Pulmonary artery endothelial cell (primary cell): ENCODE data around the gene NBPF15. TPM values are rescaled to one million over a fixed set of nuclear protein-coding genes. Genes with fewer than 3 reads are reported as not detected.
"Not testable (repeated sequence)": the region's sequence is repeated elsewhere in the genome, so short reads cannot be mapped to it uniquely, and the experiment has no call there.

Experiments
- DNase-seq: peaks from one replicate; pipeline ENCODE4 v3.0.0-alpha.2; 2011; ENCODE audit warnings: low read depth, low spot score
- total RNA-seq: library from RNA; depleted of rRNA; stranded (reverse); fragments of >200 nt; gene quantifications from 2 replicates; pipeline ENCODE4 v1.2.3, GENCODE V29; 2014

NBPF15 gene
- total RNA-seq: 43.6 and 43.7 TPM in 2 replicates

DNA sequence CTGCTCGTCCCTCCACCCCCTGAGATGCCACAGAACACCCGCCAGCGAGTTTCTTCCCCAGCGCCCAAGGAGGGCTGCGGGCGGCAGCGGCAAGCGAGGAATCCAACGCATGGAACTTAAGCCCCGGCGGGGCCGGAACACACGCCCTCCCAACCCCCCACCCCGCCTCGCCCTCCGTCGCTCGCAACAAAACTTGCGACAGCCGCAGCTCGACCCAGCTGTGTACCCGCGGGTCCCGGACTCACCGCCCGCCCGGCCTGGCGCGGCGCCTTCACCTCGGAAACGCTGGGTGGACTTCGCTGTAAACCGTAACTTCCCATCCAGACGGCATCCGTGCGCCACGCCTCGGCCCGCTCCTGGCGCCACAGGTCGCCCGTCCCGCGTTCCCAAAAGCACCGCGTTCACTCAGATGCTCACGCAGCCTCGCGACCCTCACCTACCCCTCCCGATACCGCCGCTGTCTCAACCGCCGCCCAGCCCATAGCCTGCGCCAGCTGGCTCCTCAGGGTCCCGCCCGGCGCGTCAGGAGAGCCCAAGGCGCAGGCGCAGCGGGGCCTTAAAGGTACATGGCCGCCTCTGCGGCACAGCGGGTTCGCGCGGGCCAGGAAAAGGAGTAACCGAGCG is at the start of gene NBPF15:
TSS of gene NBPF15 (minus strand) at position 534 of the 624 bp plus-strand sequence. CDS start 21,666 bp downstream, outside the sequence.
- DNase-seq: not testable (repeated sequence)

DNA sequence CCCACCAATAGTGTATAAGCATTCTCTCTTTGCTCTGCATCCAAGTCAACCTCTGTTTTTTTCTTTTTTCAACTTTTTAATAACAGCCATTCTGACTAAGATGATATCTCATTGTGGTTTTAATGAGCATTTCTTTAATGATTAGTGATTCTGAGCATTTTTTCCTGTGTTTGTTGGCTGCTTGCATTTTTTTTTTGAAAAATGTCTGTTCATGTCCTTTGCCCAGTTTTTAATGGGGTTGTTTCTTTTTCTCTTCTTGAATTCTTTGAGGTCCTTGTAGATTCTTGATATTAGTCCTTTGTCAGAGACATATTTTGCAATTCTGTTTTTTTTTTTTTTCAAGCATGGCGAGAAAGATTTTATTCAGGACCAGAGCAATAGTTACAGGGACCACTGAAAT is 35.0 kb upstream of the NBPF15 start:
- DNase-seq: not testable (repeated sequence)

DNA sequence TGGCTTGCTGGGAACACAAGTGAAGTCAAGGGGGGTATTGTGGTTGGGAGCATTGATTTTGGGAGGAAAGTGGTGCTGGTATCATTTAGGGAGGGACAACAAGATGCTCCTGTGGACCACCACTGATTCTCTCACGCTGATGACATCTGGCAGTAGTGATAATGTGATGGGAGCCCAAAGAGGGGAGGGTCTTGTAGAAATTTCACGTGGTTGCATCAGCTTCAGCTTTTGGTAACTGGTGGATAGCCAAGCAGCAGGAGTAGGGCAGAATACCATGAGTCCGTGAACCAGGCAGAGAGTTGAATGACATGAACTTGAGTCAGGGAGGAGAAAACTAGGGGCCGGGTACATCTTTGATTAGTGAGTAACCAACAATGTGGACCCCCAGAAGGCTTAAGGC is 32.7 kb upstream of the NBPF15 start:
- not testable (repeated sequence) for DNase-seq

GRCh38 chr1:144490394-144490793 is 28.9 kb upstream of the NBPF15 start:
- DNase-seq: not testable (repeated sequence)

- DNase-seq: not testable (repeated sequence)
These were observed 25.5 kb upstream of the NBPF15 start for GRCh38 chr1:144487002-144487401.

DNA sequence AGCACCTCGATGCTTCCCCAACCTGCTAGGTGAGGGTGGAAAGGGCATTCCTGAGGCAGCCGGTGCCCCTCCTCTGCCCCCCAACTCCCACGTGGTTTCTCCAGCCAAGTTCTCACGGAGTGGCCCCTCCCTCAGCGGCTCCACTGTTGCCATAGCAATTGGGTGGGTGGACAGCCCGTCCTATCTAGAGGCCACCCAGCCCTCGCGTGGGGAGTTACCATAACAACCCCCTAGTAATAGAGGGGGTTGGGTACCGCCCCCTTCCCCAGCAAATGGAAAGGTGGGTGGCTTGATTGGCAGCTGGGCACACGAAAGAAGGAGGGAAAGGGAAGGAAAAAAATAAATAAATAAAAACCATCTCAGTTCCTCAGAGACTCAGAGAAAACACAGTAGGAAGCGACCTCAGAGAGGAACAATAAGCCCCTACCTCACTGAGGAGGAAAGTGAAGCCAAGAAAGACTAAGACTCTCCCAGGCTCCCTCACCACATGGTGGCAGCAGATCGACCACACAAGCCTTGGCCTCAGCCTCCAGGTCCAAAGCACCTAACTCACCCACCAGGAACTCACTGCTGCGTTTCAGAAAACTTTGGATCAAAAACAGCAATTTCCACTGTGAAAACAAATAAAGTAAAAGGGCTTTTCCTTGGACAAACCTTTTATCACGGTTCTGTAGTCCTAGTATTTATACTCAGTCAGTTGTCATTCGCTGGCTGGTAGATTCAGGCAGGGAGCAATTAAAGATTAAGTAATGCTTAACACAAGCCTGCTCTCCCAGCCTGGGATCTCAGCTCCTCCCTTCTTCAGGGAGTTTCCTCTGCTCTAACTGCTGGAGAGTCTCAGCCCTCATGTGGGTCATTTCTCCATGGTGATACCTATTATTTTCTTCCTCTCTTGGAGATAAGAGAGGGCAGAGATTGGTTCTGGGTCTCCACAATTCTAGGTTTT is 23.9 kb upstream of the NBPF15 start:
- DNase-seq: not testable (repeated sequence)

DNA sequence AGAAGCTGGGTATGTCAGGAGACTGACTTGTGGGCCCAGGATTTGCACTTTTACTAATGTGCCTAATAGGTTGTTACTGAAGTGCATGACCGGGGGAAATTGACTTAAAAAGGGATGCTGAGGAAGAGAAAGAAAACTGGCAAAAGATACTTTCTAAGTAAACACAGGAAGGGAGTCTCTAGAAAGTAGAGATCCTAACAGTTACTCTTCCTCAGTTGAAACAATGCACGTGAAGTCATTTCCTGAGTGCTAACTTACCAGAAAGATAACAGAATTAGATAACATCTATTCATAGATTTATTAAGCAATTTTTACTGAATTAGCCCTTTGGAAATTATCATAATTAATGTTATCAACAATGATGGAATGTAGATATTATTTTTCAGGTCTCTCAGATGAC is 12.4 kb upstream of the NBPF15 start:
- not testable (repeated sequence) for DNase-seq

DNA sequence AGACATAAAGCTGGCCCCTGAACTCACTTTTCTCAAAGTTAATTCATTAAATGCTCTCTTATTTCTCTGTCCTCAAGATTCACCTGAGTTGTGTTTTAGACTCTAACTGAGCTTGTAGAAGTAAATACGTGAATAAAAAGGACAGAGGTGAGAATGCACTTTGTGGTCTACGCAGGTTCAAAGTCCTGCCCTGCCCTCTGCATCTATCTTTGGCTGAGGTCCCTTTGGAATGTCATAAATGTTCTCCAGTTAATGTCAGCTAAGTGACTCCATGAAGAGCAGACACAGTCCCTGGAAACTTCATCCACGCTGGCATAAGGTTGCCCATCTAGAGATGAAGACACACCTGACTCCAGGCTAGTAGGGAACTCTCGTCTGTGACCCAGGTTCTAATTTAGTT is 10.0 kb upstream of the NBPF15 start:
- not testable (repeated sequence) for DNase-seq

DNA sequence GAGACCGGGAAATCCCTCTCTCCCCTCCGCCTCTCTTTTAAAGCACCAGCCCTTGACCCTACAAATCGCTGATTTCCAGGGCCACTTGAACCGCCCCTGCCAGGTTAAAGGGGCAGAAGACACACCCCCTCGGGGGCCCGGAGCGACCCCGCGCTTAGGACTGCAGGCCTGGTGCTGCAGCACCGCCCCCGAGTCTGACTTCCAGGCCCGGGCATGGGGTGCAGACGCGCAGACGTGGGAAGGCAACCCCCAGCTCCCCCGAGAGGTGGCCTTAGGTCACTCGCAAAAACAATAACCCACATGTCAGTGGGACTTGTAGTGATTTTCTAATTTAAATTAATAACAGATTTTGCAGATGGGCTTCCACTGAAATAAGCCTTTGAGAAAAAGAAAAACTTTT is 309 bp upstream of the NBPF15 start:
- DNase-seq: not testable (repeated sequence)

DNA sequence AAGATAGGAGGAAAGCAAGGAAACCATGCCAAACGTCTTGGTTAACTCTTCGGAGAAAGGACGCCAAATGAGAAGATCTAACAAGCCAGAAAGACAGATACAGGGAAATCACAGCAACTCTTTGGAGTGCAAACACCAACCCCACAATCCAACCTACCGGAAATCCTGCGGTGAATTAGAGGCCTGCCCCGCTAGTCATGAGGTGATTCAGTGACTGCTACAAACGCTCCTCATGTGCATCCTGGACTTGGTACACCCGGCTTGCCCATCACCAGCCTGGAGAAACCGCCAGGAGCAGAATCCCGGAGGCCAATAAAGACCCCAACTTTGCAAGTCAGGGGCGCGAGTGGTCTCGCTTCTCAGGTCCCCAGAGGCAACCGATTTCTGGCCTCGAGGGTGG is 783 bp downstream of the NBPF15 start:
- DNase-seq: not testable (repeated sequence)

GRCh38 chr1:144442402-144442801 is 19.1 kb downstream of the NBPF15 start:
- not testable (repeated sequence) for DNase-seq

- not testable (repeated sequence) for DNase-seq
These were observed 21.7 kb downstream of the NBPF15 start for GRCh38 chr1:144439737-144440136.

GRCh38 chr1:144418891-144419694 is 42.4 kb downstream of the NBPF15 start:
- DNase-seq: not testable (repeated sequence)

DNA sequence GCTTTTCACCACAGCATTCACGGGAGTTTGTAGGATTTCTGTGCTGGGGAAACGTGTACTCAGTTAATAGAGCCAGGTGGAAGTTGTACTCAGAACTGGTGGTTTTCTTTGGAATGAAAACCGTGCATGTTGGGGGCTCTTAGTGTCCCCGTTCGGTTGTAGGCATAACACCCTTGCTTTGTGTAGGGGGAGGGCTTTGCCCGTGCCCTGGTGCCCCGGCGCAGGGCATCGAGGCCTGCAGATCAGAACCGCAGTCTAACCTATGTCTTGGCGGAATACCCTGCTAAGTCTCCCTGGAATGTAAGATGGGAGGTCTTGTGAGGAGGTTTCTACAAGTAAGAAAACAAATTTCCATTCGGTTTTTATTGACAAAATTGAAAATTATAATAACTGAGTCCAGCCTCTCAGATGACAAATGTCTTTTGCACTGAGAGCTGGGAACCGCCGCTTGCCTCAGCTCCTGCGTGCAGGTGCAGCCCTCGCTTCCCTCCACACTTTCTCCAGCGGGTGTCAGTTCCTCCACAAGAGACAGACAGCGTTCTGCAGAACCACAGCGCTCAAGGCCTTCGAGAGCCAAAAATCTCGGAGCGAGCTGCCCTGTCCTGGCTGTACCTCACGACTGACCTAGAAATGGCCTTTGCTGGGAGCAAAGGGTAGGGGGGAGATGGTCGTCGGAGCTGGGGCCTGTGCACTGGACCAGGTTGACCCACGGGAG is 47.9 kb downstream of the NBPF15 start:
- DNase-seq: not testable (repeated sequence)

DNA sequence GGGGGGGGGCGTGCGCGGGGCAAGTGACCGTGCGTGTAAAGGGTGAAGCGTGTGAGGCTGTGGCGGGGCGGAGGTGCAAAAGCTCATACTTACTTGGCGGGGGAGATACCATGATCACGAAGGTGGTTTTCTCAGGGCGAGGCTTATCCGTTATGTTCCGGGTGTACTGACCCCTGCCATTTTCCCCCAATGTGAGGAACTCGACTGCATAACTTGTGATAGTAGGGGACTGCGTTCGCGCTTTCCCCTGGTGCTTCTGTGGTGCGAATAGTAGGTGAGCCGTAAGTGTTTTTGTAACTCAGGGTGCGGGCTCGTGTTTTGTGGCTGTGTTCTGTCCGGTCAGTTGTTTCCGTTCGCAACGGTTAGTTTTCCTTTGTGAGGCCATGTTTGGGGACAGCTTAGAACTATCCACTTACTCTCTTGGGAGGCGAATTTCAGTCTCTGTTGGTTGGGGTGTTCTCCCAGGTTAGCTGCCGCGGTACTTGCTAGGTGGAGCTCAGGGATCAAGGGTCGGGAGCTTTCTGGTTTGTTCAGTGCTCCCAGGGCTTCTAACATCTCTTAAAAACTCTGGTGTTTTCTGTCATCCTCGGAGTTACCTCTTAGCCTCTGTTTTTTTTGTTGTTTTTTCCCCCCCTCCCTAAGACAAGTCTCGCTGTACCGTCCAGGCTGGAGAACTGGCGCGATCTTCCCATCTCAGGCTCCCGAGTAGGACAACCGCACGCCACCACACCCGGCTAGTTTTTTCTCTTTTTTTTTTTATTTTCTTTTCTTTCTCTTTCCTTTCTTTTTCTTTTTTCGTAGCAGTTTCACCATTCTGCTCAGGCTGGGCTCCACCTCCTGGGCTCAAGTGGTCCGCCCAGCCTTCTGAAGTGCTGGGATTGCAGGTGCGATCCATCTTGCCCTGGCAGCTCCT is 48.7 kb downstream of the NBPF15 start:
- DNase-seq: peak; percentile 95

DNA sequence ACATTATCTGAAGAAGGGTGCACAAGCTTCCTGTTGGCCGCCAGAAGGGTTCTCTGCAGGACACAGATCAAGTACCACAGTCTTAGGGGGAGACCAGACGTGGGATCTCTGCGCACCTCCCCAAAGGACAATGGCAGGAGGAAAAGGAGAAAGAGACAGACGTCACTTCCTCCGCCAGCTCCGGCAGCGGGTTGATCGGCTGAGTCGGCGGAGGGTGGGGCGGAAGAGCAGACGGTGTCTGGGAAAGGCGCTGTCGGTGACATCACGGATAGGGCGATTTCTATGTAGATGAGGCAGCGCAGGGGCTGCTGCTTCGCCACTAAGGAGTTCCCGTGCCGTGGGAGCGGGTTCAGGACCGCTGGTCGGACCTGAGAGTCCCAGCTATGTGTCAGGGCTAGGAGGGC is 49.4 kb downstream of the NBPF15 start:
- peak; percentile 63 for DNase-seq

GRCh38 chr1:144402807-144403206 is 58.7 kb downstream of the NBPF15 start:
- not testable (repeated sequence) for DNase-seq

DNA sequence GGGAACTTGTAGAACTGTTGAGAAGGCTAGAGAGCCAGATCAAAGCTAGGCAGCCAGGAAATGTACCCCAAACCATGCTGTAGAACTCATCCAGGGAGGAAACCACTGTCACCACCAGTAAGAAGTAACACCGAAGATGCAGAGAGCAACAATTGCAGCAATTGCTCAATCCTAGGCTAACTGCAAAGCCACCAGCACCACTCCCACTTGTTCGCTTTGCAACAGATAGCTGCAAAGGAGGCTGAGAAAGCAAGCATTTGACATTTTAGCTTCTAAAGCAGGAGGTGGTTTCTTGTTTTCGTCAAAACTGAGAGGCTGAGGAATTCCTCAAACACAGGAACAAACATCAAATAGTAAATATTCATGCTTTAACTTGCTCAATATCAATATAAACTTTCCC is 89.8 kb downstream of the NBPF15 start:
- DNase-seq: not testable (repeated sequence)
